K562 (cell line): ENCODE measurements around the gene SEMA4G. TPM values are rescaled to one million over a fixed set of nuclear protein-coding genes. Genes with fewer than 3 reads are reported as not detected.

Experiments
- FOXK2 ChIP-seq, 2 experiments: fragments of 450-650 bp; IDR thresholded peaks in 1 of 2; conservative IDR thresholded peaks in 1 of 2; 2 replicates each; pipeline ENCODE4 v1.6.1; 2016; ENCODE audit warnings: low read depth in 2 of 2, mild to moderate bottlenecking in 1 of 2
- MAFG ChIP-seq: fragments of 450-650 bp; conservative IDR thresholded peaks from 2 replicates; pipeline ENCODE4 v1.6.1; 2016; ENCODE audit warnings: missing genetic modification characterization, missing compliant biosample characterization
- polyA plus RNA-seq, 8 experiments: library from polyadenylated mRNA; depleted of rRNA in 4 of 8; stranded (reverse) in 5 of 8; unstranded in 3 of 8; fragments of >200 nt; fragmentation: Nextera tagmentation in 2 of 8; fragmentation: Illumina TruSeq in 1 of 8; extraction: Ambion mirVana in 2 of 8; extraction: Trizol in 1 of 8; gene quantifications; 2 replicates each; pipeline versions ENCODE4 v1.2.1 to v1.2.3, GENCODE V29; 2011 to 2014; ENCODE audit warnings: inconsistent platforms in 1 of 8, missing spikeins in 1 of 8
- total RNA-seq, 7 experiments: library from RNA; depleted of rRNA in 6 of 7; stranded (reverse); fragments of >200 nt in 6 of 7; fragmentation: Illumina TruSeq in 2 of 7; extraction: Trizol in 2 of 7; gene quantifications; 2 replicates each; pipeline versions ENCODE4 v1.2.1 to v1.2.3, GENCODE V29; 2011 to 2021; ENCODE audit warnings: low replicate concordance in 1 of 7
- TF ChIP-seq, protein P1 (sequence below), 2 experiments: fragments of 450-650 bp; formaldehyde crosslinking in 1 of 2; IDR thresholded peaks; 2 replicates each; pipeline versions ENCODE4 v1.4.0 to v1.6.1; 2014 to 2020; ENCODE audit warnings: mild to moderate bottlenecking in 2 of 2, borderline replicate concordance in 1 of 2, low read depth in 1 of 2
- TF ChIP-seq, protein P2 (sequence below): fragments of 200-800 bp; sonication (Bioruptor generic); IDR thresholded peaks from 2 replicates; pipeline ENCODE4 v1.6.1; 2016; ENCODE audit warnings: missing genetic modification characterization, missing compliant biosample characterization
- TF ChIP-seq, protein P3 (sequence below), 2 experiments: fragments of 450-650 bp; conservative IDR thresholded peaks; 2 replicates each; pipeline ENCODE4 v1.6.1; 2017; ENCODE audit warnings: mild to moderate bottlenecking in 2 of 2, moderate library complexity in 2 of 2
- TF ChIP-seq, protein P4 (sequence below): fragments of 250-450 bp; sonication (Bioruptor Pico); IDR thresholded peaks from 2 replicates; pipeline ENCODE4 v1.8.0; 2022; ENCODE audit warnings: moderate library complexity, mild to moderate bottlenecking, inconsistent platforms

The SEMA4G gene
- total and polyA plus RNA-seq, 9 of the 15 experiments (the other 6 are each of a cell fraction or from before 2014, with no cell fraction given): 0.40 to 7.8 (median 1.8) TPM

DNA sequence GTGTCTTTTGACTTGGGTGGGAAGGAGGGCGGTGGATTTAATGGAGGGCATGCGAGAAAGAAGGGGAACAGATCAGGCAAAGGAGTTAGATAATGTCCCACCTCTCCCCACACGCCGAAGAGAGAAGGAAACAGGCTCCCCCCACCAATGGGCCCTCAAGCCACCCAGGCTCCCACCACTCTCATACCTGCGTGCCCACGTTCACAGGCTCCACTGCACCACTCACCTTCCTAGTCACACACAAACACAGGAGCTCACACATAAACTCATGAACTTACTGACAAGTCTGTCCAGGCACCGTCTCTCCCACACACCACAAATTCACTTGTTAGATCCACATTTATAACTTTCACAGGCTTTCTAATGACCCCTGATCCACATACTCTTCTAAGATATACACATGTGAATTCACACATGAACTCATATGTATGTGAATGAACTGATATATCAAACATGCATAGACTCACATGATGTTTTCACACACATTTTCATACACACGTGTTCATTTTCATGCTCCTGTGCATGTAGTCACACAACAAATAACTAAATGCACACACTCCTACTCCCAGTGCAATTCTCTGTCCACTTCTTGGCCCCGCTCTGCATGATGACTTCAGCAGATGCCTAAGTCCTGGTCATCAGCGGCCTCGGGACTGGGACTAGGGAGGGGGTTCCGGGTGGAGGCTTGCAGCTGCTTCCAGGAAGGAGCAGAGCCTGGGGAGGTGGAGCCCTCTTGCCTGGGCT is 31.8 kb downstream of the SEMA4G start (continued):
- TF ChIP-seq, protein P1, sequence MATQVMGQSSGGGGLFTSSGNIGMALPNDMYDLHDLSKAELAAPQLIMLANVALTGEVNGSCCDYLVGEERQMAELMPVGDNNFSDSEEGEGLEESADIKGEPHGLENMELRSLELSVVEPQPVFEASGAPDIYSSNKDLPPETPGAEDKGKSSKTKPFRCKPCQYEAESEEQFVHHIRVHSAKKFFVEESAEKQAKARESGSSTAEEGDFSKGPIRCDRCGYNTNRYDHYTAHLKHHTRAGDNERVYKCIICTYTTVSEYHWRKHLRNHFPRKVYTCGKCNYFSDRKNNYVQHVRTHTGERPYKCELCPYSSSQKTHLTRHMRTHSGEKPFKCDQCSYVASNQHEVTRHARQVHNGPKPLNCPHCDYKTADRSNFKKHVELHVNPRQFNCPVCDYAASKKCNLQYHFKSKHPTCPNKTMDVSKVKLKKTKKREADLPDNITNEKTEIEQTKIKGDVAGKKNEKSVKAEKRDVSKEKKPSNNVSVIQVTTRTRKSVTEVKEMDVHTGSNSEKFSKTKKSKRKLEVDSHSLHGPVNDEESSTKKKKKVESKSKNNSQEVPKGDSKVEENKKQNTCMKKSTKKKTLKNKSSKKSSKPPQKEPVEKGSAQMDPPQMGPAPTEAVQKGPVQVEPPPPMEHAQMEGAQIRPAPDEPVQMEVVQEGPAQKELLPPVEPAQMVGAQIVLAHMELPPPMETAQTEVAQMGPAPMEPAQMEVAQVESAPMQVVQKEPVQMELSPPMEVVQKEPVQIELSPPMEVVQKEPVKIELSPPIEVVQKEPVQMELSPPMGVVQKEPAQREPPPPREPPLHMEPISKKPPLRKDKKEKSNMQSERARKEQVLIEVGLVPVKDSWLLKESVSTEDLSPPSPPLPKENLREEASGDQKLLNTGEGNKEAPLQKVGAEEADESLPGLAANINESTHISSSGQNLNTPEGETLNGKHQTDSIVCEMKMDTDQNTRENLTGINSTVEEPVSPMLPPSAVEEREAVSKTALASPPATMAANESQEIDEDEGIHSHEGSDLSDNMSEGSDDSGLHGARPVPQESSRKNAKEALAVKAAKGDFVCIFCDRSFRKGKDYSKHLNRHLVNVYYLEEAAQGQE (IDR thresholded peaks at IDR 0.05; ENCODE audit: borderline replicate concordance): no peak
- TF ChIP-seq, protein P1 (CRISPR knock-in tag; IDR thresholded peaks at IDR 0.05; ENCODE audit: low read depth): no peak
- TF ChIP-seq, protein P2, sequence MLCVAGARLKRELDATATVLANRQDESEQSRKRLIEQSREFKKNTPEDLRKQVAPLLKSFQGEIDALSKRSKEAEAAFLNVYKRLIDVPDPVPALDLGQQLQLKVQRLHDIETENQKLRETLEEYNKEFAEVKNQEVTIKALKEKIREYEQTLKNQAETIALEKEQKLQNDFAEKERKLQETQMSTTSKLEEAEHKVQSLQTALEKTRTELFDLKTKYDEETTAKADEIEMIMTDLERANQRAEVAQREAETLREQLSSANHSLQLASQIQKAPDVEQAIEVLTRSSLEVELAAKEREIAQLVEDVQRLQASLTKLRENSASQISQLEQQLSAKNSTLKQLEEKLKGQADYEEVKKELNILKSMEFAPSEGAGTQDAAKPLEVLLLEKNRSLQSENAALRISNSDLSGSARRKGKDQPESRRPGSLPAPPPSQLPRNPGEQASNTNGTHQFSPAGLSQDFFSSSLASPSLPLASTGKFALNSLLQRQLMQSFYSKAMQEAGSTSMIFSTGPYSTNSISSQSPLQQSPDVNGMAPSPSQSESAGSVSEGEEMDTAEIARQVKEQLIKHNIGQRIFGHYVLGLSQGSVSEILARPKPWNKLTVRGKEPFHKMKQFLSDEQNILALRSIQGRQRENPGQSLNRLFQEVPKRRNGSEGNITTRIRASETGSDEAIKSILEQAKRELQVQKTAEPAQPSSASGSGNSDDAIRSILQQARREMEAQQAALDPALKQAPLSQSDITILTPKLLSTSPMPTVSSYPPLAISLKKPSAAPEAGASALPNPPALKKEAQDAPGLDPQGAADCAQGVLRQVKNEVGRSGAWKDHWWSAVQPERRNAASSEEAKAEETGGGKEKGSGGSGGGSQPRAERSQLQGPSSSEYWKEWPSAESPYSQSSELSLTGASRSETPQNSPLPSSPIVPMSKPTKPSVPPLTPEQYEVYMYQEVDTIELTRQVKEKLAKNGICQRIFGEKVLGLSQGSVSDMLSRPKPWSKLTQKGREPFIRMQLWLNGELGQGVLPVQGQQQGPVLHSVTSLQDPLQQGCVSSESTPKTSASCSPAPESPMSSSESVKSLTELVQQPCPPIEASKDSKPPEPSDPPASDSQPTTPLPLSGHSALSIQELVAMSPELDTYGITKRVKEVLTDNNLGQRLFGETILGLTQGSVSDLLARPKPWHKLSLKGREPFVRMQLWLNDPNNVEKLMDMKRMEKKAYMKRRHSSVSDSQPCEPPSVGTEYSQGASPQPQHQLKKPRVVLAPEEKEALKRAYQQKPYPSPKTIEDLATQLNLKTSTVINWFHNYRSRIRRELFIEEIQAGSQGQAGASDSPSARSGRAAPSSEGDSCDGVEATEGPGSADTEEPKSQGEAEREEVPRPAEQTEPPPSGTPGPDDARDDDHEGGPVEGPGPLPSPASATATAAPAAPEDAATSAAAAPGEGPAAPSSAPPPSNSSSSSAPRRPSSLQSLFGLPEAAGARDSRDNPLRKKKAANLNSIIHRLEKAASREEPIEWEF (CRISPR knock-in tag): no peak
- TF ChIP-seq, protein P3, sequence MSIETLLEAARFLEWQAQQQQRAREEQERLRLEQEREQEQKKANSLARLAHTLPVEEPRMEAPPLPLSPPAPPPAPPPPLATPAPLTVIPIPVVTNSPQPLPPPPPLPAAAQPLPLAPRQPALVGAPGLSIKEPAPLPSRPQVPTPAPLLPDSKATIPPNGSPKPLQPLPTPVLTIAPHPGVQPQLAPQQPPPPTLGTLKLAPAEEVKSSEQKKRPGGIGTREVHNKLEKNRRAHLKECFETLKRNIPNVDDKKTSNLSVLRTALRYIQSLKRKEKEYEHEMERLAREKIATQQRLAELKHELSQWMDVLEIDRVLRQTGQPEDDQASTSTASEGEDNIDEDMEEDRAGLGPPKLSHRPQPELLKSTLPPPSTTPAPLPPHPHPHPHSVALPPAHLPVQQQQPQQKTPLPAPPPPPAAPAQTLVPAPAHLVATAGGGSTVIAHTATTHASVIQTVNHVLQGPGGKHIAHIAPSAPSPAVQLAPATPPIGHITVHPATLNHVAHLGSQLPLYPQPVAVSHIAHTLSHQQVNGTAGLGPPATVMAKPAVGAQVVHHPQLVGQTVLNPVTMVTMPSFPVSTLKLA (conservative IDR thresholded peaks at IDR 0.05): 0 out of 4 replicates have a peak, but pooled peaks of 1 of the 2 experiments have one; percentile 12
- no peak for TF ChIP-seq FOXK2 (conservative IDR thresholded peaks at IDR 0.05 in 1 of 2, IDR thresholded peaks at IDR 0.05 in 1 of 2; ENCODE audit: low read depth in 2 of 2)
- TF ChIP-seq MAFG (tag): no peak
- TF ChIP-seq, protein P4, sequence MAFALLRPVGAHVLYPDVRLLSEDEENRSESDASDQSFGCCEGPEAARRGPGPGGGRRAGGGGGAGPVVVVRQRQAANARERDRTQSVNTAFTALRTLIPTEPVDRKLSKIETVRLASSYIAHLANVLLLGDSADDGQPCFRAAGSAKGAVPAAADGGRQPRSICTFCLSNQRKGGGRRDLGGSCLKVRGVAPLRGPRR (CRISPR knock-in tag): no peak
